ENCODE results near the gene DUSP22. TPM values are rescaled to one million over a fixed set of nuclear protein-coding genes. Genes with fewer than 3 reads are reported as not detected.

The DUSP22 gene, protein sequence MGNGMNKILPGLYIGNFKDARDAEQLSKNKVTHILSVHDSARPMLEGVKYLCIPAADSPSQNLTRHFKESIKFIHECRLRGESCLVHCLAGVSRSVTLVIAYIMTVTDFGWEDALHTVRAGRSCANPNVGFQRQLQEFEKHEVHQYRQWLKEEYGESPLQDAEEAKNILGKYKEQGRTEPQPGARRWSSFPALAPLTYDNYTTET
- 14.5 and 20.8 TPM in 2 replicates for total RNA-seq

DNA sequence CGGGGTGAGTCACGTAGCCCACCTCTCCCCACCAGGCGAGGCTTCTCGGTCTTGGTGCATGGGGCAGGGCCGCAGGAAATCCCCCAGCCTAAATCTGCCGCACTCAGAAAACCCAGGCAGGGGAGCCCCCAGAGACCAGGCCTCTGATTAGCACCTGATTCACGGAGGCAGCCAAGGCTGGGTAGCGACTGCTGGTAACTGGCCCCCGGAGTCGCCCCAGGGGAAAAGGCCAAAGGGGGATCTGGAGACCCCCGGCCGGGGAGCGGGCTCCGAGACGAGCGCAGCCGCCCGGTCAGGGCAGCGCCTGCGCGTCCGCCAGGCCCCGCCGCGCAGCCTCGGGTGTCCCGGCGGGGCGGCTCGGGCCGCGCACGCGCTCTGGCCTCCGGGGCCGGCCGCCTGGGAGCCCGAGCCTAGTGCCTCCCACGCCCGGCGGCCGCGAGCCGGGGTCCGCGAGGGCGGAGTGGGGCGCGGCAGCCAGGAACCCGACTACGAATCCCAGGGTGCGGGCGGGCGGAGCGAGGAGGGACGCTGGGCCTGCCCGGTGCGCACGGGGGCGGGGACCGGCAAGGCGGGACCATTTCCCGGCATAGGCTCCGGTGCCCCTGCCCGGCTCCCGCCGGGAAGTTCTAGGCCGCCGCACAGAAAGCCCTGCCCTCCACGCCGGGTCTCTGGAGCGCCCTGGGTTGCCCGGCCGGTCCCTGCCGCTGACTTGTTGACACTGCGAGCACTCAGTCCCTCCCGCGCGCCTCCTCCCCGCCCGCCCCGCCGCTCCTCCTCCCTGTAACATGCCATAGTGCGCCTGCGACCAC, at the start of gene DUSP22:
Gene DUSP22 (plus strand): TSS at position 791 of the 809 bp plus-strand sequence. CDS start 53 bp downstream, outside the sequence.

DNA sequence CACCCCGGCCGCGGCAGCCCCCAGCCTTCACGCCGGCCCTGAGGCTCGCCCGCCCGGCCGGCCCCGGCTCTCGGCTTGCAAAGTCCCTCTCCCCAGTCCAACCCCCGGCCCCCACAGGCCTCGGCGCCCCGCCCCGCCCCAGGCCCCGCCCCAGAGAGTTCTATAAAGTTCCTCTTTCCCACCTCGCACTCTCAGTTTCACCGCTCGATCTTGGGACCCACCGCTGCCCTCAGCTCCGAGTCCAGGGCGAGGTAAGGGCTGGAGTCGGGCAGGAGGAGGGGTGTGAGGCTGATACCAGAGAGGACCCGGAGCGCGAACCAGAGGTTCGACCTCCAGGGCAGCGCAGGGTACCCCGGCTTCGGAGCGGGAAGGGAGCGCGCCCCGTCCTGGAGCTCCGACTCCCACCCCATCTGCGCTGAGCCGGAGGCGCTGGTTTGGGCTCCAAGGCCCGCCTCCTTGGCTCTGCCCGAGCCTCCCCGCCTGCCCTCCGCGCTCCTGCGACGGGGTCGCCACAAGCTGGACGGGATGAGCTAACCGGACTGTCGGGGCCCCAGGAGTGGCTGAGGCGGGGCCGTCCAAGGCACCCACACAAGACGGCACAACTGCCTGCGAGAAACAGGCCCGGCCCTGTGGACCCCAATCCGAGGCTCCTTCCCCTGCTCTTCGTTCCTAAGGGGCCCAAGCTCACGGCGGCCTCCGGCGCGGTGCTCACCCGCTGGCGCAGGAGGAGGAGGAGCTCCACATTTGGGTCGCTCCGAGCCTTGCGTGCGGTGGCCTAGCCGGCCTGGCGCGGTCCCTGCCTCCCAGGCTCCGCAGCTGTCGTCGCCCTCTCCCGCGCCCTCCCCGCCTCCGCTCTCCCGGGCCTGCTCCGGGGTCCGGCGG, 99.5 kb downstream of the DUSP22 start, which contains the start of gene IRF4:
Gene IRF4 (plus strand): TSS at position 194 of the 882 bp plus-strand sequence. CDS start 1,401 bp downstream, outside the sequence.

Other genes starting within 250 kb of the DUSP22 start
- 0.11 and 0.26 TPM in 2 replicates for gene IRF4, start 99.3 kb downstream of the DUSP22 start, total RNA-seq